HG03439 (cell line): ENCODE measurements around the gene MTHFD2L.

ENCODE experiments used
- ATAC-seq: cut with Tn5 transposase; IDR thresholded peaks from one replicate; pipeline ENCODE4 v1.9.1; 2021; ENCODE audit warnings: mild to moderate bottlenecking, moderate library complexity; ENCODE audit not compliant: unreplicated experiment

MTHFD2L gene

GRCh38 chr4:74297539-74297938, 139.6 kb downstream of the MTHFD2L start:
- peak; percentile 82 for ATAC-seq

- ATAC-seq: no peak
These were observed 146.2 kb downstream of the MTHFD2L start for GRCh38 chr4:74304095-74304625.

GRCh38 chr4:74305000-74305399, 147.1 kb downstream of the MTHFD2L start:
- ATAC-seq: no peak

GRCh38 chr4:74307170-74307569, 149.3 kb downstream of the MTHFD2L start:
- no peak for ATAC-seq

- no peak for ATAC-seq
These were observed 150.3 kb downstream of the MTHFD2L start, which contains the start of gene EPGN for GRCh38 chr4:74308215-74308614. TSS of gene EPGN (plus strand) at chr4:74308470. CDS start at chr4:74308534, 64 bp downstream.

- ATAC-seq: no peak
These were observed 151.3 kb downstream of the MTHFD2L start for GRCh38 chr4:74309223-74309622.

GRCh38 chr4:74311696-74312313, 153.9 kb downstream of the MTHFD2L start:
- ATAC-seq: no peak

- no peak for ATAC-seq
These were observed 156.4 kb downstream of the MTHFD2L start for GRCh38 chr4:74314329-74314728.

GRCh38 chr4:74314944-74315343, 157.0 kb downstream of the MTHFD2L start:
- no peak for ATAC-seq

GRCh38 chr4:74315376-74315775, 157.5 kb downstream of the MTHFD2L start:
- no peak for ATAC-seq

GRCh38 chr4:74316397-74316796, 158.5 kb downstream of the MTHFD2L start:
- ATAC-seq: no peak

GRCh38 chr4:74317616-74318246, 159.8 kb downstream of the MTHFD2L start:
- no peak for ATAC-seq

- no peak for ATAC-seq
These were observed 160.4 kb downstream of the MTHFD2L start for GRCh38 chr4:74318276-74318675.

- no peak for ATAC-seq
These were observed 161.6 kb downstream of the MTHFD2L start for GRCh38 chr4:74319470-74319869.

GRCh38 chr4:74320559-74321118, 162.7 kb downstream of the MTHFD2L start:
- ATAC-seq: peak; percentile 69

- no peak for ATAC-seq
These were observed 164.4 kb downstream of the MTHFD2L start for GRCh38 chr4:74322301-74322700.

- no peak for ATAC-seq
These were observed 165.7 kb downstream of the MTHFD2L start for GRCh38 chr4:74323663-74324062.

GRCh38 chr4:74324262-74324661, 166.3 kb downstream of the MTHFD2L start:
- no peak for ATAC-seq

GRCh38 chr4:74325886-74326285, 168.0 kb downstream of the MTHFD2L start:
- no peak for ATAC-seq

GRCh38 chr4:74327762-74328161, 169.8 kb downstream of the MTHFD2L start:
- ATAC-seq: no peak

- ATAC-seq: no peak
These were observed 170.6 kb downstream of the MTHFD2L start for GRCh38 chr4:74328501-74328900.

- ATAC-seq: no peak
These were observed 171.4 kb downstream of the MTHFD2L start for GRCh38 chr4:74329307-74329706.
